Midbrain (tissue), 1 donor: Measurements from ENCODE around the gene COQ10B.
A peak's percentile ranks its signal among the peaks of the same experiment; 100 is the strongest.

Experiments used
- DNase-seq: peaks from one replicate; lab custom pipeline; 2025; lab: John Stamatoyannopoulos, UW

The COQ10B gene

DNA sequence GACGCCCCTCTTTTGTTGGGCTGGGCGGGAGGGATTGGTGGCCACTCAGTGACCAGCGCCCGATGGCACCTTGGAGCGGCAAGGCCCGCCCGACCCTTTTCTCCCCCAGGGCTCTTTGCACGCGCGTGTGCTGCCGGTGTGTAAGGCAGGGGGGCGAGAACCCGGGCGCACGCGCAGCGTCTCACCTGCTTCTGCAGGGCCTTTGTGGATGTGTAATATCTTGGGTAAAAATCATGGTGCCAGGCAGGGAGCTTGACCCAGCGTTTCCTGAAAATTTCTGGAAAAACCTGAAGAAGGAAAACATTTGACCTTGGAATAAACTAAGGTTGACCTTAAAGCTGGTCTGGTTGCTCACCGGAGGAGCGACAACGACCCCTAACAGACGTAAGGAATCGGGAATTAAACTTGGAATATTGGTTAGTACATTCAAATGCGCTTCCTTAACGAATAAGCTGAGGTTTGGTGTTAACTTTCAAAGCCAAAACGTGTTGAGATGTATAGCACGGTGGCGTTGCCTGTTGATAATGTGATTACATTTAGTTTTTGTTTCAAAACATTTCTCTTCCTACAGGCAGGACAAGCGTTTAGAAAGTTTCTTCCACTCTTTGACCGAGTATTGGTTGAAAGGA is 47.3 kb downstream of the COQ10B start:
- peak; percentile 61 for DNase-seq

DNA sequence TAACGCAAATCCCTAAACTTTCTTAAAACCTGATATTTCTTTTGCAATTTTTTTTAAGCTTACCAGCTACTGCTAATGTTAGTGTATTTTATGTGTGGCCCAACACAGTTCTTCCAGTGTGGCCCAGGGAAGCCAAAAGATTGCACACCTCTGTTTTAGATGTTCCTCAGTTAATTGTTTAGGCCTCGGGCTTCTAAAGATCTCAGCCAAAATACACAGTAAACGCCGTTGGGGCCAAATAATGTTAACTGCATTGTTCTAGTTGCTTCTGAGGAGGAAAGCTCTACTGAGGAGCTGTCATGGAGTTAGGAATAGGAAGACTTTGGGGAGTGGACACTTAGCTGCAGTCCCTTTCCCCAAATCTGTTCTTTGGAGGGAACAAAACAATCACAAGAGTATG is 48.8 kb downstream of the COQ10B start:
- no peak for DNase-seq

DNA sequence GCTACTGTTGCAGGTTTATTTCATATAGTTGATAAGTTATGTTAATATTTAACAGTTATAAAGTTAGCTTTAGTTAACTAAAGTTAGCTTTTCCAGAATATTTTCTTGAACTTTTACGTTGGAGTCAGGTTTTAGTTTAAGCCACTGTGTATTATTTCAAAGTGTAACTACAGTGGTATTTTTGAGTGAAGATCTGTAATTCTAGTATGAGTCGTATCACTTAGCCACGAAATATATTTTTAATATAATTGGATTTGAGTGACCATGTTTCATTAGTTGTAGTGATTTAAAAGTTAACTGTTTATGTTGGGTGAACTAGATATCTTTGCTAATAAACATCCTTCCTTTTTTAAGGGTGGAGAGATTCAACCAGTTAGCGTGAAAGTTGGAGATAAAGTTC is 49.3 kb downstream of the COQ10B start:
- no peak for DNase-seq

DNA sequence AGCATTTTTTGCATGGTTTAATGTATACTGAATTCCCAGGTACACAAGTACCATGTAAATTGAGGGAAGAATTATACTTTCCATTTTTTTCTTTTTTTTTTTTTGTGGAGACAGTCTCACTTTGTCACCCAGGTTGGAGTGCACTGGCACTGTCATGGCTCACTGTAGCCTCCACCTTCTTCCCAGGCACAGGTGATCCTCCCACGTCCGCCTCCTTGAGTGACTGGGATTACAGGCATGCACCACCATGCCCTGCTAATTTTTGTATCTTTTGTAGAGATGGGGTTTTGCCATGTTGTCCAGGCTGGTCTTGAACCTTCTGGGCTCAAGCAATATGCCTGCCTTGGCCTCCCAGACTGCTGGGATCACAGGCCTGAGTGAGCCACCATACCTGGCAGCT is 50.6 kb downstream of the COQ10B start:
- DNase-seq = no peak

DNA sequence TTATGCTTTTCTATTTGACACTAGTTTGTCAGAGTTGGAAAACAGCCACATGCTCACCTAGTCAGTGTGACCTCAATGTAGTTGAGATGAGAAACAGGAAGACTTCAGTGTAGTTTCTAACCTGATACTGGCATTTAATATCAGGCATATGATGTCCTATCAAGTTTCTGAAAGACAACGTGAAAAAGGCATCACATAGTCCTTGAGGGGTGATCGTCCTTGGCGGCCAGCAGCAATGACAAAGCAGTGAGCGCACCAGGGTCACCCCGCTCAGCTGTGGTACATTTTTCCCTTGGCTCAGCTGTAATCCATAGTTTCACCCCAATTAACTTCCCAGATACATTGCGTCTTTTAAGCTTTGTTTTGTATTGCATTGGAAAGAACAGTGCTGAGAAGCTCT is 51.2 kb downstream of the COQ10B start:
- DNase-seq = no peak

DNA sequence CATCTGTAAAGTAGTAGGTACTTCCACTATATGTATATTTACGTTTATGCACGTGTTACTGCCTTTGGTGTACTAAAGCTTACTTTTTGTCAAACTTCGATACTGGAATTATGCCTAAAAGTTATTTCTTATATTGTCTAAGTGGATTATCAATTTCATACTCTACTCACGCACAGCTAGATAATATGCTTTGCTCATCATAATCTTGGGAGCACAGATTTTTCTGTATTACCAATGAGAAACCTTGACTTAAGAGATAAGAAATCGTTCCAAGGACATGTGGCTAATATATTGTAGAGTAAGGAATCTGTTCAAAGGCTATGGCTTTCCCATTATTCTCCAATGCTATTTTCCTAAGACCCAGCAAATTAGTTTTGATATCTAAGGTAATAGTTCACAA is 53.3 kb downstream of the COQ10B start:
- no peak for DNase-seq

DNA sequence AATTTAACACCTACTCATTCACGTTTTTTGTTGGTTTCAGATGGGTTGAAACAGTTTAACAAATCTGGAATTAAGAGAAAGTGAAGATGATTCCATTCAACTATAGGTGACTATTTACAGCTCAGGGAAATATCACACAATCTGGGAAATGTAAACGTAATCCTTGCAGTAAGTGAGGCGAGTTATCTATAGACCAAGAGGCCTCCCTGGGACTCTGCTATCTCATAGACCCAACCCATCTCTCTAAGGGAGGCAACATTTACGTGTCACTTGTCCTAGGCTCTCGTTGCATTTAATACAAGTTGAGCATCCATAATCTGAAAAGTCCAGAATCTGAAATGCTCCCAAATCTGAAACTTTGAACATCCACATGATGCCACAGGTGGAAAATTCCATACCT is 60.6 kb downstream of the COQ10B start:
- no peak for DNase-seq

DNA sequence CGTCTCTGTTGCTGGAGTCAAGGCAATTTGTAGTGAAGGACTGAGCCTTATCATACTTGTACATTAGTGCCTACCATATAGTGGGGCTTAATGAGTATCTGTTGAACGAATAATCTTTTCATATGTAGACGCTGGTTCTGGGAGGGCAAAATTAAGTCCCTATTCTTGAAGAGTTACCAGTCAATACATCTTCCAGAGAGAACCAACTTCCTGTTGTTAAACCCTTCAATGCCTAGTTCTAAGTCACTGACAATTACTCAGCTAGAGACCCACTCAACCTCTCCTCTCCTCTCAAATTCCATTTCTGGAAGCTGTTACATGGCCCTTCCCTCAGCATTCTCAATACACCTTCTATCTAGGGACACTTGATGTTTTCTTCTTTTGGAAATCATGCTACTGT is 61.4 kb downstream of the COQ10B start:
- DNase-seq = no peak

DNA sequence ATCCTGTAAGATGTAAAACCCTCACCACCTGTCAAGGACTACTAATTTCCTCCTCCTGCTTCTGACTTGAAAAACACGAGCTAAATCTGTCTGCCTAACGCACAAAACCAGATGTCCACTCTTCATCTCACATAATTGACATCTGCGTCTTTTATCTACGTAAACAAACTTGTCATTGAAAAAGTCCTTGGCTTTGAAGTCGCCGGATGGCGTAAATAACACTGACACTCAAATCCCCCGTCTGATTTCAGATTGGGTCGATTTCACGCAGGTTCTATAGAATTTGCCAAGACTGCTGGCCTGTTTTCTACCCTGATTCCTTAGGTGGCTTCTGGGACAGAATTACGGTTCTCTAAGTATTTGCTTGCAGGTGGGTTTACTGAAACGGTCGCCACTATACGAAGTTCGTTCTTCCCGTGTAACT is 62.0 kb downstream of the COQ10B start:
- DNase-seq = peak; percentile 67

DNA sequence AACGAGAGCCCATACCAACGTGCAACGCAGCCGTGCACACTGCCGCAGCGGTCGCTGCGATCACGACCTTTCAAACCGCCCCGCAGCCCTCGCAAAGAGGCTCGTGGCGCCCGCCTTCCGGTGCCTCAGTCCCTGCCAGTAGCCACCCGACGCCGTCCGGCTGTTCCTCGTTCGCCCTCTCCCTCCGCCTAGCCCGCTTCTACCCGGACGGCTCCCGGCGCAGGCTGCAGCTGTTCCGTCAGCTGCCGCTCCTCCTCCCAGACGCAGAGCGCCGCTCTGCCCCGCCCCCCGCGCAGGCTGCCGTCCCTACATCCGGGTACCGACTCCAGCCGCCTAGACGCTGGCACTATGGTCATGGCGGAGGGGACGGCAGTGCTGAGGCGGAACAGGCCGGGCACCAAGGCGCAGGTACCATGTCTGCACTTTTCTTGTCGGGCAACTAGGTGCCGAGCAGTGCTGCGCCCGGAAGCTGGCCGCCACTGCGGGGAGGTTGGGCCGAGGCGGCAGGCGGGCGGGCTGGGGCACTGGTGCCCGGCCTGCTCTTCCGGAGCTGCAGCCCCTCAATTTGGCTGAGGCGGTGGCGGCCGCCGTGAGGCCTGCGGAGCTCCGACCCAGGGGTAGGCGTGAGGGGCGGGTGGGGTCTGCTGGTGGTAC is 62.5 kb downstream of the COQ10B start, which contains the start of gene MOB4:
Gene MOB4, plus strand, starts transcription at position 328 of the 654 bp plus-strand sequence. Its CDS starts 21 bp downstream, at position 349.
- DNase-seq = peak; percentile 97

DNA sequence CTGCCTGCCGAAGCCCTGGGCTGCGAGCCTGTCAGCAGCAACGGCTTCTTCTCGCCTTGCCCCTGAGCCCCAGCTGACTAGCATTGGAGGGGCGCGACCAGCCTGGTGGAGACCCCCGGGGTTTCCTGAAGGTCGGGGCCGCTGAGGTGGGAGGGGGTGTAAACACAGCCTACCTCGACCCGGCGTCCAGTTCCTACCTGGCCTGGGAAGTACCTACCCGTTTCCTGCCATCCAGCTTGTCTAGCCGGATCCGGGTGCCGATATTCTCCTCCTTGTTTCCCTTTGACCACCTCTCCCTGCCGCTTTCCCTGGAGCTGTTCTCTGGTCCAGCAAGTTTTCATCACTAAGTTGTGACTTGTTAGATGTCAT is 63.0 kb downstream of the COQ10B start:
- DNase-seq = no peak

DNA sequence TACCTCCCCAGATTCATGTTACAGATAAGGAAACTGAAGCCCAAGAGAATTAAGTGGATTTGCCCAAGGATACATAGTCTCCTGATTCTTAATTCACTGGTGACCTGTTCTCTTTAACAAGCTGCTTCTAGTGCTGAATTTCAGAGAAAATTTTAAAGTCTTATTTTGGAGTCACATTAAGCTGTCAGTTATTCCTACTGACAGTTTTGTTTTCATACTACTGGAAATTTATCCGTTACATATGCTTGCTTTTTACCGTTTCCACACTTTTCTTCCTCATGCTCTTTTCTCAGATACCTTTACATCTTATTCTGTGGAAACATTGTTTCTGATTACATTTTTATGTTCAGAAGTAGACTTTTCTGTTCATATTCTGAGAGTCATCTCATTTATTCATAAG is 63.8 kb downstream of the COQ10B start:
- no peak for DNase-seq
